ENCODE measurements around the gene ZMAT2. TPM values are rescaled to one million over a fixed set of nuclear protein-coding genes. Genes with fewer than 3 reads are reported as not detected.
"Not testable (repeated sequence)": the region's sequence is repeated elsewhere in the genome, so short reads cannot be mapped to it uniquely, and the experiment has no call there.

The ZMAT2 gene
- total and polyA plus RNA-seq, 10 donors = 34.4 to 80.3 (median 47.5) TPM

GRCh38 chr5:140664359-140665119, 35.7 kb upstream of the ZMAT2 start, which contains the start of gene WDR55:
Gene WDR55 (plus strand): TSS chr5:140664904. CDS start chr5:140664913, 9 bp downstream.
- Histone ChIP-seq H3K9me3 (no peaks in the 10 kb centered on the region), H3K27ac (peak within 1 kb of the TSS; percentile 86 to 98 (median 94)), H3K4me3 (peak within 1 kb of the TSS; percentile 67 to 100 (median 96)), H3K27me3 (replicated peaks in 1 of 7) (no peaks in the 10 kb centered on the region), H3K36me3 (peaks cover 6 to 68% (median 53%) of the 10 kb centered on the region in 6 donors), H3K4me1 (peaks cover 13 to 42% (median 29%) of the 10 kb centered on the region in 6 donors)
- intact Hi-C loops (cut with DNase I; ENCODE audit: low total_unique reads) = no loop called here
- 0 to 2% (median 1%) methylated on average over 34 to 54 of the region's 54 CpGs for WGBS, 5 donors
- TF ChIP-seq CTCF (IDR thresholded peaks at IDR 0.05 in 8 of 11, conservative IDR thresholded peaks at IDR 0.05 in 3 of 11) (peak in 1 of 11 experiments; percentile 38), POLR2AphosphoS5 (IDR thresholded peaks at IDR 0.05) (peak; percentile 96 to 98 (median 97)), POLR2A (IDR thresholded peaks at IDR 0.05) (peak in 2 of 3 donors; percentile 14 to 18)
- DNase-seq = peak; percentile 100

DNA sequence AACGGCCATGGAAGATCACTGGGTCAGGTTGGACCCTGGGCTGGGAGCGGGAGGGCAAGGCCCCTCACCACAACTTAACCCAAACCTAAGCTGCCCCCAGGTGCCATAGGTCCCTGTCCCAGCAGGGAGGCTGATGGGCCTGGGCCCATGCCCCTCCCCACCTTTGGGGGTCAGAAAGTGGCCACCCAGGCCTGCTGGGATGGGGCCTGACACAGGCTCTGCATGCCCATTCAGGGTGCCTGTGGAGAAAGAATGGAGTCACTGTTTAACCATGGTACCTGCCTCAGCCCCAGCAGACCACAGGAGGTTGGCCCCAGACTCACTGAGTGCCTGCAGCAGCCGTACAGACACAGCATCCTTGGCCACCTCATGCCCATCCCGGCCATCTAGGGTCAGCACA, 29.2 kb upstream of the ZMAT2 start:
- peaks cover 0 to 93% (median 78%) of the 10 kb centered on the region in 6 donors for H3K36me3 ChIP-seq
- H3K27me3 ChIP-seq (replicated peaks in 1 of 7); H3K4me3 ChIP-seq; H3K27ac ChIP-seq; DNase-seq; intact Hi-C loops (cut with DNase I; ENCODE audit: low total_unique reads); H3K9me3 ChIP-seq: not testable (repeated sequence)
- H3K4me1 ChIP-seq = peaks cover 5 to 20% (median 13%) of the 10 kb centered on the region in 6 donors
- WGBS, 5 donors = 93 to 100% (median 94%) methylated on average over 2 to 4 of the region's 4 CpGs

DNA sequence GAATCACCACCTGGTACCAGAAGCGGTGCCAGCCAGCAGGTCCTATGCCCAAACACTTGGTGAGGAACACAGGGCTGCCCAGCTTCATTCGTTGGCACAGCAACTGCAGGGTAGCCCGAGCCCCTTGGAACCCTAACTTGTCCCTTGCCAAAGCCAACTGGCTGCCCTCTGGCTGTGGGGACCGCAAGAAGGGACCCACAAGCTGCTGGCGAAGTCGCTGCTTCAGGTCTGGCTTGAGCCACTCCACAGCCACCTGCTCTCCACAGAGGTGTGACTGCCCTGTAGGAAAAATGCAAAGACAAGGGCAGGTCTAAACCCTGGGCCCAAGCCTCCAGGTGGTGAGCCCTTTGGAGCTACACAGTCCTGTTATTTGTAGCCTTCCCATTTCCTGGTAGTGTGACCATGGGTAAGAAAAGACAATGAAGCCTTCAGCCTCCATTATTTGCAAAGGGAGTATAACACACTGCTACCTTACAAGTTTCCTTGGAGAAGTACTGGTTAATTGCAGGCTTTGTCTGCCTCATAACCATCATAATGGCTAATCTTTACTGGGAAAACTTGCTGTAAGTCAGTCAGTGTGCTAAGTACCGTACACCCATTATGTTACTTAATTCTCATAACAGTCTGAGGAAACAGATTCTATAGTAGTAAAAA, 28.6 kb upstream of the ZMAT2 start:
- no peaks in the 10 kb centered on the region for H3K27me3 ChIP-seq (replicated peaks in 1 of 7)
- 94 to 99% (median 98%) methylated on average over 4 to 6 of the region's 7 CpGs for WGBS, 5 donors
- H3K4me1 ChIP-seq = peaks cover 1 to 15% (median 8%) of the 10 kb centered on the region in 6 donors
- intact Hi-C loops (cut with DNase I; ENCODE audit: low total_unique reads) = no loop called here
- DNase-seq = no peak
- H3K9me3 ChIP-seq = no peaks in the 10 kb centered on the region
- peaks cover 0 to 99% (median 83%) of the 10 kb centered on the region in 6 donors for H3K36me3 ChIP-seq
- no peak overlapping the region for H3K4me3 ChIP-seq
- H3K27ac ChIP-seq = no peak overlapping the region
- TF ChIP-seq POLR2A (IDR thresholded peaks at IDR 0.05) (no peak), POLR2AphosphoS5 (IDR thresholded peaks at IDR 0.05) (no peak)

DNA sequence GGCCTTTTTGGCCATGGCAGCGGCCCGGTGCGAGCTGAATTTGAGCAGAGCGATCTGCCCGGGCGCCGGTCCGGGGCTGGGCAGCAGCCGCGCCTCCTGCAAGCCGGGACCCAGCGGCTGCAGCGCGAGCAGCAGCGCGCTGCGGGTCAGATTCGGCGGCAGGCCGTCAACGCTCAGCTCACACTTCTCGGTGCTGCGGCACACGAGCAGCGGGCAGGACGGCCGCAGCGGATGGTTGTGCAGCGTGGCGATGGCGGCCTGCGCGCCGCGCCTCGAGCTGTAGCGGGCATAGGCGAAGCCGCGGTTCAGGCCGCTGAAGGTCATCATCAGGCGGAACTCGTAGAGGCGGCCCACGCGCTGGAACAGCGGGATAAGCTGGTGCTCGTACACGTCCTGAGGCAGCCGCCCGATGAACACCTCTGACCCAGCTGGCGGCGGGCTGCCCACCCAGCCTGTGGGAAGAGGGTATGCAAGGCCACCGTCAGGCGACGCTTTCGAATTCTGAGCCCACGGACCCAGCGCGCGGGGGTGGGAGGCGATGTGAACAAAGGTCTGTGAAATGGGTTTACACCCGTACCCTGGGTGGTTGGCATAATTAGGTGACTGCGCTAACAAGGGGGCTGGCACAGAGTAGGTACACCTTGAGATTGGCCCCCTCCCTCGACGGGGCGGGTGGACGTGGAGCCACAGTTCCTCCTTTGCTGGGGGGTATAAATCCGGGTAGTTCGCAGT, 27.6 kb upstream of the ZMAT2 start:
- TF ChIP-seq POLR2AphosphoS5 (IDR thresholded peaks at IDR 0.05) = peak; percentile 11 to 72 (median 40)
- no peak for TF ChIP-seq POLR2A (IDR thresholded peaks at IDR 0.05)
- Histone ChIP-seq H3K4me3 (peak overlapping the region in 2 of 8 donors; percentile 29 to 41), H3K4me1 (peaks cover 0 to 5% (median 0%) of the 10 kb centered on the region in 6 donors), H3K9me3 (no peaks in the 10 kb centered on the region), H3K27me3 (replicated peaks in 1 of 7) (no peaks in the 10 kb centered on the region), H3K36me3 (peaks cover 0 to 100% (median 93%) of the 10 kb centered on the region in 6 donors), H3K27ac (no peak overlapping the region)
- DNase-seq = peak; percentile 87
- intact Hi-C loops (cut with DNase I; ENCODE audit: low total_unique reads) = no loop called here
- WGBS, 5 donors = 75 to 91% (median 84%) methylated on average over 50 to 70 of the region's 70 CpGs

- 92 to 97% (median 93%) methylated on average over 39 to 45 of the region's 45 CpGs for WGBS, 5 donors
- Histone ChIP-seq H3K36me3 (peaks cover 0 to 100% (median 94%) of the 10 kb centered on the region in 6 donors), H3K4me1 (no peaks in the 10 kb centered on the region), H3K9me3 (no peaks in the 10 kb centered on the region), H3K4me3 (peak within 1 kb of the TSS in 2 of 8 donors; percentile 29 to 41), H3K27me3 (replicated peaks in 1 of 7) (no peaks in the 10 kb centered on the region), H3K27ac (no peak within 1 kb of the TSS)
- no peak for DNase-seq
- TF ChIP-seq POLR2AphosphoS5 (IDR thresholded peaks at IDR 0.05) = peak in 2 of 3 donors; percentile 6 to 72
- no peak for TF ChIP-seq CTCF (IDR thresholded peaks at IDR 0.05 in 8 of 11, conservative IDR thresholded peaks at IDR 0.05 in 3 of 11)
- TF ChIP-seq POLR2A (IDR thresholded peaks at IDR 0.05) = no peak
- intact Hi-C loops (cut with DNase I; ENCODE audit: low total_unique reads) = no loop called here
Observed at GRCh38 chr5:140673187-140673976, 26.9 kb upstream of the ZMAT2 start, which contains the start of gene DND1. Gene DND1 (minus strand): TSS chr5:140673576. CDS start chr5:140673542, 34 bp downstream.
